ENCODE results near the gene MEX3C.

The MEX3C gene

DNA sequence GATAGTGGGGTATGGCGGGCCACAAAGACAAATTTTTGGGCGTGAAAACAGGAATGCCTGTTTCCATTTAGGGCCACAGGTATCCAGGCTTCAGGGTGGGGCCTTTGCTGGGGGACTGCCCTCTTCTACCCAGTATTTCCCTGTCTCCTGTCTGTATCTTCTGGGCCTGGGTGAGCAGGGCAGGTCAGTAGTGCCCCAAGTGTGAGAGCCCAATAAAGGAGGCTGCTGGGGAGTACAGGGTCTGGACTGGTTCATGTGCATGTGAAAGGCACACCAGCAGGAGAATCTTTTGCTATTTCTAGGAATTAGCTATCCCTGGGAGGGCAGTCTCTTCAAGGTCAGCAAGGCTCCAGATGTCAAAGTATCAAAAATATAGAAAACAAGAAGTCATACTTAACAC lies 71.5 kb downstream of the MEX3C start:
- no peak overlapping the region for H3K4me3 ChIP-seq (ENCODE audit: low read length)
- TF ChIP-seq, protein P1, sequence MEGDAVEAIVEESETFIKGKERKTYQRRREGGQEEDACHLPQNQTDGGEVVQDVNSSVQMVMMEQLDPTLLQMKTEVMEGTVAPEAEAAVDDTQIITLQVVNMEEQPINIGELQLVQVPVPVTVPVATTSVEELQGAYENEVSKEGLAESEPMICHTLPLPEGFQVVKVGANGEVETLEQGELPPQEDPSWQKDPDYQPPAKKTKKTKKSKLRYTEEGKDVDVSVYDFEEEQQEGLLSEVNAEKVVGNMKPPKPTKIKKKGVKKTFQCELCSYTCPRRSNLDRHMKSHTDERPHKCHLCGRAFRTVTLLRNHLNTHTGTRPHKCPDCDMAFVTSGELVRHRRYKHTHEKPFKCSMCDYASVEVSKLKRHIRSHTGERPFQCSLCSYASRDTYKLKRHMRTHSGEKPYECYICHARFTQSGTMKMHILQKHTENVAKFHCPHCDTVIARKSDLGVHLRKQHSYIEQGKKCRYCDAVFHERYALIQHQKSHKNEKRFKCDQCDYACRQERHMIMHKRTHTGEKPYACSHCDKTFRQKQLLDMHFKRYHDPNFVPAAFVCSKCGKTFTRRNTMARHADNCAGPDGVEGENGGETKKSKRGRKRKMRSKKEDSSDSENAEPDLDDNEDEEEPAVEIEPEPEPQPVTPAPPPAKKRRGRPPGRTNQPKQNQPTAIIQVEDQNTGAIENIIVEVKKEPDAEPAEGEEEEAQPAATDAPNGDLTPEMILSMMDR (IDR thresholded peaks at IDR 0.05; ENCODE audit: insufficient read depth, low read depth, low read length, missing control alignments) = no peak
- no peak for DNase-seq (ENCODE audit: low read depth)

Measured in epithelial cell of esophagus (primary cell).